LoVo (cell line): ENCODE measurements around the gene ANKRD9.
A peak's percentile ranks its signal among the peaks of the same experiment; 100 is the strongest.

ENCODE experiments used
- DNase-seq: peaks from one replicate; pipeline ENCODE4 v3.0.0-alpha.2; 2016; ENCODE audit warnings: low spot score

Gene ANKRD9

DNA sequence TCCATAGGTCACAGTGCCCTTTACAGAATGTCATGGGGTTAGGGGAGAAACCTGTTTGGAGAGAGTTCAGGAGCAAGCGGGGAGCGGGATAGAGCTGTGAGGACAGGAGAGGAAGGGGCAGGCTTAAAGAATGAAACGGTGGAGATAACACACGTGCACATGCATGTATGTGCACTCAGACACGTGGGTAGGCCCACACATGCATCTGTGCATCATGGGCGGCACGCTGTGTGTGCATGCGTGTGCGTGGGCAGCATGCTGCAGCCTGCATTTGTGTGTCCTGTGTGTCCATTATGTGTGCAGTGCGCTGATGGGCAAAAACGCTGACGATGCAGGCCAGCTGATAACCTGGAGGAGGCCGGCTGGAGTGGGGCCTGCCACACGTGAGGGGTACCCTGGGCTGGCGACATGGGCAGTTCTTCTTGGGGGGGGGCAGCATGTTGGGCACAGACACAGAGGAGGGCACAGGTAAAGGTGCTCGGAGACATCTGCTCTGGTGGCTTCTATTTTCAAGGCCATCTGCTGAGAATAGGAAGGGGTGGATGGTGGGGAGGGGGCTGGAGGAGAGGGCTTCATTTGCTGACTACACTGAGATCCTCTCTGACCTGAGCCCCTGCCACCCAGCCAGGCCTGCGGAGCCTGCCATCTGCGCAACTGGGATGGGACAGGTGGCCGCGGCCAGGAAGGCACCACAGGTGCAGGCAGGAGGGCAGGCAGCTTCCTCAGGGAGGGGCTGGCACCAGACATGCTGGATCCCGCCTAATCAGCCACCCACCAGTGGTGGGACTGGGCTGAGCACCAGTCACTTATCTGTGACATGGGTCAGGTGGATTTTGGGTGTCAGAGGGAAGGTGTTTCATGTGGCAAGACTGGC lies 4.6 kb upstream of the ANKRD9 start:
- no peak for DNase-seq

DNA sequence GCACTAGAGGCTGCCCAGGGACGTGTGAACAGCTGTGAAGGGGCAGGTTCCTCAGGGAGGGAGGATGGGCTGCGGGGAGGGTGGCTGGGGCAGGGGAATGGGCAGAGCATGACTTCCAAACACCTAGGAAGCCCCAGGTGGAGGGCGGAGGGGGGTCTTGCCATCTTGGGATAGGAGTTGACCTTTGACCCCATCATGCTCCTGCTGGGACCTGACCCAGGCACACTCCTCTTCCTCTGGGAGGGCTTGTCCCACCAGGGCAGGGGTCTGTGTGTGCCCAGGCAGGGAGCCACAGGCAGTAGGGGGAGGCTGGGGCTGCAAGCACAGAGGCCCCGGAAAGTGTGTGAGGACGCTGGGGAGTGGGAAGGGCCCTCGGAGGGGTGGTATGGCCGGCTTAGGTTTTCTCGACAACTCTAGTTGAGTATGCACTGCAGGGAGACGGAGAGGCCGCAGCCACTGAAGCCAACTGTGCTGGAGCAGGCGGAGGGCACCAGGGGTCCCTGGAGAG lies 3.3 kb upstream of the ANKRD9 start:
- DNase-seq, result no peak

DNA sequence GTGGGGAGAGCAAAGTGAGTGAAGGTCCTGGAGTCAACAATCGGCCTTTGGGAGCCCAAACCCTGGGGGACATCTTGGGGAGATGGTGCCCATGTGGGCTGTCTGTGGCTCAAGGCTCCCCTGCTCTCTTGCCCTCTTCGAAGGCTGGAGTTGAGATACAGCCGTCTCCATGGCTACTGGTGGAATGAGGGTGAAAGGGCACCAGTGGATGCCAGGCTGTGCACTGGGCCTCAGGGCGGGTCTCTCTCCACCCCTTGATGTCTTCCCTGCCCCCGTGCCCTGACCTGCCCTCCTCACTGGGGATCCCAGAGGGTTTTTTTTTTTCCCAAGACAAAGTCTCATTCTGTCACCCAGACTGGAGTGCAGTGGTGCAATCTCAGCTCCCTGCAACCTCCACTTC lies 2.0 kb upstream of the ANKRD9 start:
- no peak for DNase-seq

DNA sequence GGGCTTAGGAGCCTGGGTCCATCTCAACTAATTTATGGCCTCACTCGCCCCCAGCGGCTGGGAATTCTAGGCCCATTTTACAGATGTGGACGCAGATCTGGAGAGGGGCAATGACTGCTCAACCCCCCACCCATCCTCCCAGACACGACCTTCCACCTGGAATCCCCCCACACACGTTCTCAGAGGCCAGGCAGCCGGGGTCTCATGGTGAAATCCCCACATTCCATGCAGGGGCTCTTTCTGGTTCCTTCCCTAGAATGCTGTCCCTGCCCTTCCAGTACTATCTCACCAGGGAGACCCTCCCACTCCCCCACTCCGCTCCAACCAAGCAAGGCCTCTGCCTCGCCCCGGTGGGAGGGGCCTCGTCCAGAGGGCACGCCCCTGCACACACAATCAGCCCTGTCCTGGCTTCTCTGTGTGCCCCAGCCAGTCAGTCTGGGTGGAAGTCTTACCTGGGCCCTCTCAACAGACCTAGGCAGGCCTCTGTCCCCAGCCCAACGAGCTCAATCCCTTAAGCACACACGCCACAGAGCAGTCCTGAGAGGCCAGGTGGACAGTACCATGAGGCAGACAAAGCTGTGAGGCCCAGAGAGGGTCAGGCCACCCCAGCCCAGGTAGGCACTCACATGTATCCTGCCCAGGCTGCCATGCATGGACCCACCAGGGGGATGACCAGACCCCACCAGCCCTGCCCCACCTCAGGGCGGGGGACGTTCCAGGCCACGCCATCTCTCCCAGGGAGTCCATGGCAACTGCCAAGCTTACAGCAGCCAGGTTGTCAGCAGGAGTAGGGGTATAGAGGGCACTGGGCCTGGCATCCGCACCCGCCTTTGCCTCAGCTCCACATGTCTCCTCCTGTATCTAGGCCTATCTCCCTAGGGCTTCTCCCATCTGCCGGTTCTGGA lies 1.3 kb upstream of the ANKRD9 start:
- no peak for DNase-seq

DNA sequence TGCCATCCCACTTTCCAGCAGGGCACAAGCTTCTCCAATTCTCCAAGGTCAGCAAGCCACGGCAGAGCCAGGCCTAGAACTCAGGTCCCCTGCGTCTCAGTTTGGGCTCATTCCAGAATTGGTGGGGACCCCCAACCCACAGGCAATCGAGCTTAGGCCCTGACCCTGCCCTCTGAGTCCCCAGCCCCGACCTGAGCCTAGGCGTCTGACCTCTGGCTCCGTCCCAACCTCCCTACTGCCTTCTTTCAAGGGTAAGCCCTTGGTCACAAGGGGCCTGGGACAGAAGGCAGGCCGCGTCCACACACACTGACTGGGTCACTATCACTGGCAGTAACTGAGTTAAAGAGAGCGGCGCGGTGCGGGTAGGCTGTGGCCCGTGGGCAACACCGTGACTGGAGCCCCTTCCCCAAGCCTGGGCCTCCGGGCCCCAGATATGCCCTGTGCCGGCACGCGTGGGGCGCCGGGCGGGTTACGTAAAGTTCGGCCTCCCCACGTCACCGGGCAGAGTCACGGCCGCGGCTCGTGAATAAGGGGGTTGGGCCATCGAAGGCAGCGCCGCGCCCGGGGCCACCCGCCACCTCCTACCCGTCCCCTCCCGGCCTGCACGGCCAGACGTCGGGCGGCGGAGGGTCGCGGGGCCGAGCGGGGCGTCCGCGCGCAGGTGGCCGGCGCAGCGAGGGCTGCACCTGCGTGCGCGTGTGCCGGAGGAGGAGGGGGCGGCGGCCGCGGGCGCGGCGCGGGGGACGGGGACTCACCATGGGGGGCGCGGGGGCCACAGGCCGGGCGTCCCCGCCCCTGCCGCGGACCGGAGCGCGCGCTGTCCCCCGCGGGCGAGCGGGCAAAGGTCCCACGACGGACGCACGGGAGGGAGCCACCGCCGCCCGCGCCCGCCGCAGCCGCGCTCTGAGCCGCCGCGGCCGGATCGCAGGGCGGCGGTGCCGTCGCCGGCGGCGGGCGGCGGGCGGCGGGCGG lies 516 bp downstream of the ANKRD9 start:
- peak; percentile 25 for DNase-seq

DNA sequence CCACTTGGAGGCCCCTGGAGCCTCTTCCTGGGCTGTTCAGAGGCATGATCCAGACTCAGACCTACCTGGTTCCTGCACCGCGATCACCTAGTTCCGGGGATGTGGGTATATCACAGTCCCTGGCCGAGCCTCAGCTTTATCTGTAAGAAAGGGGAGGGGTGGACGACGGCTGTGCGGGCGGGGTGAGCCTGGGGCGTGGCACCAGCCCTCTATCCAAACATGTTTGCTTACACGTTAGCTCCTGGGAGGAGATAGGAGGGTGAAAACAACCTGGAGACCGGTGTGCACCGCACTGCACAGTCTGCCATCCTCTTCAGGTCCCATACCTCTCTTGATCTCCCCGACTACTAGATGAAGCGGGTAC lies 1.2 kb downstream of the ANKRD9 start:
- DNase-seq, result peak; percentile 67

DNA sequence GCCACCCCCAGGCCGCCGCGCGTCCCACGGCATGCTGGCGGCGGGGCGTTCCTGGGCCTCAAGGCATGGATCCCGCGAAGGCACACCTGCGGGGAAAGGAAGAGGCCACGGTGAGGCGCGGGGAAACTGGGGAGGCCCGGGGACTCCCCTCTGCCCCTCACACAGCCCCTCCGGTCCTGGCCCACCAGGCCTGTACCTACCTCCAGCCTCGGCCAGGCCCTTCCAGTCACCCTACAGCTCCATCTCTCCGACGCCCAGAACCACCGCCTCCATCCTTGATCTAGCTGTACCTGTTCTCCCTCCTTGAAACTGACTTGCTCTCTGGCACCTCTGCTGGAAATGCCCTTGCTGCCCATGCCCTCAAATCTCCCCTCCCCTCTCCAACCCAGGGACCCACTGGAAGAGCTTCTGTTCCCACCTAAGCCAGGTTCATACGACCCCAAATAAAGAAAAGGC lies 1.7 kb downstream of the ANKRD9 start:
- DNase-seq, result no peak

DNA sequence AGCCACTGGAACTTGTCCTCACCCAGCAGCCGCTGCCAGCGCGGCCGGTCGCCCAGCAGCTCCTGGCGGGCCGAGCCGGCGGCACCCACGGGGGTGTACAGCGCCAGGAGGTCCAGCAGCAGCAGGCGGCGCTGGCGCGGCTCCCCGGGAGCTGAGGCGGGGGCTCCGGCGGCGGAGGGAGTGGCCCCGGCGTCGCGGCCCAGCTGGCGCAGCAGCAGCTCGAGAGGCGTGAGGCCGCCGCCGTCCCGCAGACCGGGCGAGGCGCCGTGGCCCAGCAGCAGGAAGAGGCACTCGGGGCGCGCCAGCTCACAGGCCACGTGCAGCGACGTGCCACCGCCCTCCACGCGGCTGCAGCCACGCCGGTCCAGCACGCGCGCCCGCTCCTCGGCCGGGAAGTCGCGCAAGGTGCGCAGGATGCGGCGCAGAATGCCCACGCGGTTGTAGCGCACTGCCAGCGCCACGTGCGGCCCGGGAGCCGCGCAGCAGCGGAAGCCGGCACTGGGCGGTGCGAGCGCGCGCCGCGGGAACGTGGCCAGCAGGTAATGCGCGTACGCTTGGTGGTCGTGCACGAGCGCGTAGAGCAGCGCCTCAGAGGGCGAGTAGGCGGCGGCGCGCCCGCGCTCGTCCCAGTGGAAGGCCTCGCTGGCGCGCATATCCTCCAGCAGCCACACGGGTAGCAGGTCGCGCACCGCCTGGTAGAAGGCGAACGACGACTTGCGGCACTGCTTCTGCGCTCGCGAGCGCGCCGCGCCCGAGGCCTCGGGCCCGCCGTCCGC lies 2.3 kb downstream of the ANKRD9 start:
- no peak for DNase-seq

DNA sequence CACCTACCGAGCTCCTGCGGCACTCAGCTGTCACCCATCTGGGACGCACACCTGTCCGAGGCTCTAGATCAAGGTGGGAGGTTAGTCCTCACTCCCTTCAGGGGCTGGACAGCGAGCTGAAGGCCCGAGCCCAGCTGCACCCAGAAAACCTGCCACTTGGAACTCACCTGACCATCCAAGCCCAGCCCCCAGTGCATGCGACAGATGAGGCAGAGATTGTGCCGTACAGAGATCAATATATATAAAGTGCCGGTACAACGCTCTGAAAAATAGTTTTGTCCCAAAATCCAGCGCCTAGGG lies 3.0 kb downstream of the ANKRD9 start:
- DNase-seq, result no peak

DNA sequence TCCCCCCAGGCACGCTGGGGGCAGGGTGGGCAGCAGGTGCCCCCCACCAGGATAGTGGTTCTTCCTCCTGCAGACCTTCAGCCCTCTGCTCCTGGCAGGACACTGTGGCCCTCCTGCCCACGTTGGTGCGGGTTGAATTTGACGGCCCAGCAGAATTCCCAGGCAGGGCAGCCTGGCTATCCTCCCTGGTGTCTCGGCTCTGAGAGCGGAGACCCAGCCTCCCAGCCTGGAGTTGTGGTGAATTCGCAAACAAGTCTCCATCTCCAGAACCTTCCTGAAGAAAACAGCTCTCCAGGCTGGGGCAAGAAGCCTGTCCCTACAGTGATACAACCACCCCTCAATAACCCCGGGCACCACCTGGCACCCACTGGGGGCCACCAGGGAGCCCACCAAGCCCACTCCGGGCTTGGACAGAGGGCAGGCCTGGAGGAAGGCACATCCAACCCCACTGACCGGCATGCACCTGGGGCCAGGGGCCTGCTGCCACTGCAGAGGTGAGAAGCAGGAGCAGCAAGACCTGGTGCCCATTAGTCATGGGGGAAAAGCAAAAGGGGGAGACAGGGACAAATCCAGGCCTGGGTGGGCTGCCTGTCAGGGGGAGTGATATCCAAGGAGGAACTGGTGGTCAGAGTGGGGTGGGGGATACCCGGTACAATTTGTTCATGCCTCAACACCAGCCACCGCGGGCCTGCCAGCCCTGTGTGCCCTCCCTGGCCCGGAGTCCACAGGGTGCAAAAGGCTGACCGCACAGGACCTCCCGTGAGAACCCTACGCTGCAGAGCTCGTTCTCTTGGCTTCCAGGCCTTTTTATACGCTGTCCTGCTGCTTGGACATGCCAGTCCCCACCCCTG lies 3.6 kb downstream of the ANKRD9 start:
- DNase-seq, result no peak

DNA sequence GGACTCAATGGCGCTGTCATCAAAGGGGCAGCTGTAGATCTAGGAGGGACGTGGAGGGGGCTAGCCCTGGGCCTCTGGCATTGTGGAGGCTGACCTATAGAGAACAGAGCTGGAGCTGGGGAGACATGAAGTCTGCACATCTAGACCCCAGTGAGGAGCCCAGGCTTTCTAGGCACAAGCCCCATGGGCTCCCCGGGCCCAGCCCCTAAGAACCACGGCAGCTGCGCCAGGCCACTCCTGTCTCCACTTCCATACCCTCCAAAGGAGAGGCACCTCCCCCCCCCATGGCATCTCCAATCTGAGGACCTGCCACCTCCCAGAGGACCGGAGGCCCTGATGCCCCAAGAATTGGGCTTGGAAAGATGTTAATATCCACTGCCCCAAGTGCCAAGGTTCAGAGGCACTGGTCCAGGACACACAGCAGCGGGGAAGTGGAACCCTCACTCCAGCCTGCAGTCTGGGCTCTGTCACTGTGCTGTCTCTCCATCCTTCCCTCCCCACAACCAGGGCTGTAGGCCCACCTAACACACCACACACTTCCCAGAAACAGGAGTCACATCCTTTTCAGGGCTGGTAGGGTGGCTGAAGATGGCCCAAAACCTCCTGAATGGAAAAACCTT lies 4.5 kb downstream of the ANKRD9 start:
- no peak for DNase-seq

DNA sequence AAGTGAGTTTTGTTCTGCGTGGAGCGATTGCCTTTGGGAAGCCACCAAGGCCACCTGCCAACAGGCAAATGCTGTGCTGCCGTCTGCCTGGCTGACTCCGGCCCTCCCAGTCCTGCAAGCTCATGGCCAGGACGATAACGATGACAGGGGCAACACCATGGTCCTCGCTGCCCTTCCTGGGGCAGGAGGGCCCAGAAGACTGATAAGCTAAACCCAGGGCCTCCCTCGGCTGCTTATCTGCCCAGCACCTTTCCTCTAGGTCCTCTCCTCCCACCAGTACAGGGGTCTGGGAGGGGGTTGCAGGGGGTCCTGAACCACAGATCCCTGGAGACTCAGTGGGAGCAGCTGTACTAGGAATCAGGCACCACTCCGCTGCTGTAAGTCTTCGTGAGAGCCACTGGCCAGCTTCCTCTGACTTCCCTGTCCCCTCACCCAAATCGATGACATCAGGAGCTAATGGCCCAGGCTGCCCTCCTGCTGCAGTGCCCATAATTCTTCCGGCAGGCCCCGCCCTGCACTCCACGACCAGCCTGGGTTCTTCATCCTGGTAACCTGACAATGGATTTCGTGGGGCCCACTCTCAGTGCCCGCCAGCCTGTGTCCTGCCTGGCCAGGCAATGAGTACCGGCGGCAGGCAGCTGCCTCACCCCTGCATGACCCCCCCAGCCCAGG lies 5.1 kb downstream of the ANKRD9 start:
- DNase-seq, result no peak

DNA sequence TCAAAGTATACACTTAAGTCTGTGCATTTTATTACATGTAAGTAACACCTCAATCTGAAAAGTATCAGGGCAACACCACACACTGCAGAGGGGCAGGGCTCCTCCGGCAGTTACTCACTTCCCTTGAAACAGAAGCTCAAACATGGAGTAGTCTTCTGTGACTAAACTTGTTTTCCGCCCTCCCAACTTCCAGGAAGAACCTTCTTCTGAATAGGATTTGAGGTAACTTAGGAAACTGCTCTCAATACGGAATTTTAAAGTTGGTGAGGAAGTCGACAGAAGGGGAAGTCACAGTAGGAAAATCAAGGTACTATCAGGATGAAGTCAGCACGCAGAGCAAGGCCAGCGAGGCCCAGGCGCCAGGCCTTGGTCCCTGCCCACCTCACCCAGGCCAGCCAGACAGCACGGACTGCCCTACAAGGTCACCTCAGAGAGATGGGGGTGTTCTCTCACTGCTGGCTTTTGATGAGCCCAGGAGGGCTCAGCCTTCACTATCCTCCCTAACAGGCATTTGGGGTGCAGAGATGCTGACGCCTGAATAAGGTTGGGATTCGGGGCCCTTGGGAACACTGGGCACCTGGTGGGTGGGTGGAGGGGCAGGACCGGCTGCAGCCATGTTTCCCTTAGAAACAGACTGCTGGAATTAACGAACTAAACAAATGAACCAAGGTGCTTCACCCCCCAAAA lies 5.8 kb downstream of the ANKRD9 start:
- DNase-seq, result no peak

DNA sequence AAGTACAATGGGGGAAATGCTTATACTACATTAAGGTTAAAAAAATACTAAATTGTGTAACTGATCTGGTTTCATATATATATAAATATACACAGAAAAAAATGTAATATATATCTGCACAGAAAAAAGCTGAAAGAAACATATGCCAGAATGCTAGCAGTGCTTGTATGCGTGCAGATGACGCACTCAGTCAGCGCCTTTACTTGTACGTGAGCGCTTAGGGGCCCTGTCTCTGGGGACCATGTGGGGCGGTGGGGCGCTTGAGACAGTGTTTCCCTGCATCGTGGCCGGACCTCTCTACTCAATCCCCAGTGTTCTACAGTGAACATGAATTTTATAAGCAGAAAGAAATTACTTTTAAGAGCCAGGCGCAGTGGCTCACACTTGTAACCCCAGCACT lies 7.0 kb downstream of the ANKRD9 start:
- DNase-seq, result no peak

DNA sequence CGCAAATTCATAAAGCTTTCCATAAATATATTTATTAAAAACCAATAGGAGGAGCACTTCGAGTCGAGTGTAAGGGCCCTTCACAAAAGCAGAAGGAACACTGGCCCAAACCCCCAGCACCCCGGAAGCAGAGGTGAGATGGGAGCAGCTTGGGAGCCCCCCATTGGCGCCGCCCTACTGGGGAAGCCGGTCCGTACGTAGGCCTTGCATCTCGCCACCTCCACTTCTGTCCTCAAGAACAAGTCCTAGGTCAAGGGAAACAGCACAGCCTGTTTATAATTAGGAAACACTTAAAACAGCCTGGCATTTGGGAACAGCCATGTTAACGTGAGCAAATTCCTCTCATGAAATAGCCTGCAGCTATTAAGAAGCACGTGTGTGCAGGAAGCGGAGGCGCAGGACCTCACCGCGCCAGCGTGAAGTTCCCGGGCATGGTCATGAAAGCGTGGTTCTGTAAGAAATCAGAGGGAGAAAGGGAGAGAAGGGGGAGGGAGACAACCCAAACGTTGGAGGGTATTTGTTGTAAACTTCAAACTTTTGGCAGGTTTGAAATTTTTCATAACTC lies 7.7 kb downstream of the ANKRD9 start:
- DNase-seq, result no peak

DNA sequence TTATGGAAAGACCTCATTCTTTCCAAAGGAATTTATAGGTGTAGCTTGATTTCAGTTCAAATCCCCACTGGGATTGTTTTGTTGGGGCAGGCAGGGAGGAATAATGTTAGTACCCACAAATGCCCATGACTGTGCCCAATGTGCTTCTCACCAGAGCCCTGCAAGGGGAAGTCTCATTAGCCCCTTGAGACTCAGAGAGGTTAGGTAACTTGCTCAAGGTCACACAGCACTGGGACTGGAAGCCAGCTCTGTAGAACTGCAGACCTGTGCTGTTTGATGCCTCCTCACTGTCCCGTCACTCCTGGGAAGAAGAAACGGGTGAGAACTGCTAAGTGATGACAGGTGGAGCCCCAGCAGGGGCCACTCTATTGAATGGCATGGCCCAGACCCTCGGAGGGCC lies 8.9 kb downstream of the ANKRD9 start:
- no peak for DNase-seq

DNA sequence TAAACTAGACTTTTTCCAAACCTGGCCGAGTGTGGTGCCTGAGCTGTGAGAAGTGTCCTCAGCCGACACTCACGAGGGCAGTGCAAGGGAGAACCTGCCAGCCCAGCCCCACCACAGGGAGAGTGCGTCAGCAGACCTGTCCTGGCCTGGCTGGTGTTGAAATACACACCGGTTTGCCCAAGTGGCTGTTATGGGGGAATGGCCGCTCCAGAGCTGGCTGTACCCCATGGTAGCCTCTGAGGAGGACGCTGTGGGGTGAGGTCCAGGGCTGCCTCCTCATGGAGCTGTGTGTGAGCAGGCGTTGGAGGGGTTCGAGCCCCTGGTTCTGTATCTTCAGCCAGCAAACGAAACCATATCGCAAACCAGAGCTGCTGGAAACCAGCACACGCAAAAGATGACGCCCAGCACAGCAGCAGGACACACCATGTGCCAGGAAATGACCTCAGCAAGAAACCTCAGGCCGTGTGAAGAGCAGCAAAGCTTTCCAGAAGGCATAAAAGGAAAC lies 9.4 kb downstream of the ANKRD9 start:
- DNase-seq, result no peak
